ENCODE measurements around the gene OR6B2. TPM values are rescaled to one million over a fixed set of nuclear protein-coding genes. Genes with fewer than 3 reads are reported as not detected.

OR6B2 gene
- total RNA-seq, 1 donor from 2014 or later, result not detected

DNA sequence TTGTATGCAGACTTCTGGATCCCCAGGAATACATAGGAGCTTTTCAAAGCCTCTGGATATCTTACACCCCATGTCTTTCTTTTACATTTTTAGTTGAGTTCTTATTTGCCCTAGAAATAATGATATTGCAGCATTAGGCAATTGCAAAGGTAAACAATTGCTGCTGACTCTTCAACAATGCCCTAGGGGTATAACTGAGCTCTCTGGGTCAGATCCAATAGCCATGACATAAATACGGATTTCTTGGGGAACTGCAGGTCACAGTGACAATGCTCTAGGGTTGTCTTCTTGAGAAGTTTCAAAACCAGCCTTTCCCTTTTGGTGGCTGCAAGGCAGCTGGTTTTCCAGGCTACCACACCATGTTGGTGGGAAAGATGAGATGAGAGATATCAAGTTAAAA lies 39.6 kb upstream of the OR6B2 start:
- no peaks in the 10 kb centered on the region for H3K36me3 Mint-ChIP-seq
- no peak overlapping the region for H3K4me3 Mint-ChIP-seq
- no peak for DNase-seq (ENCODE audit: extremely low spot score, unreplicated experiment)
- no peak for TF ChIP-seq CTCF (conservative IDR thresholded peaks at IDR 0.05)
- H3K4me1 Mint-ChIP-seq (ENCODE audit: unreplicated experiment), result no peaks in the 10 kb centered on the region
- no peaks in the 10 kb centered on the region for H3K9me3 Mint-ChIP-seq
- H3K27ac Mint-ChIP-seq, result no peak overlapping the region
- peaks cover 35% of the 10 kb centered on the region for H3K27me3 Mint-ChIP-seq

- H3K9me3 Mint-ChIP-seq, result no peaks in the 10 kb centered on the region
- no peak for DNase-seq (ENCODE audit: extremely low spot score, unreplicated experiment)
- no peak overlapping the region for H3K4me3 Mint-ChIP-seq
- H3K4me1 Mint-ChIP-seq (ENCODE audit: unreplicated experiment), result no peaks in the 10 kb centered on the region
- TF ChIP-seq CTCF (conservative IDR thresholded peaks at IDR 0.05), result no peak
- H3K27me3 Mint-ChIP-seq, result peaks cover 50% of the 10 kb centered on the region
- H3K27ac Mint-ChIP-seq, result no peak overlapping the region
- H3K36me3 Mint-ChIP-seq, result no peaks in the 10 kb centered on the region
Observed at GRCh38 chr2:240068193-240068592, 38.0 kb upstream of the OR6B2 start.

GRCh38 chr2:240066489-240066888 lies 36.3 kb upstream of the OR6B2 start:
- no peak overlapping the region for H3K4me3 Mint-ChIP-seq
- no peak overlapping the region for H3K27ac Mint-ChIP-seq
- no peaks in the 10 kb centered on the region for H3K4me1 Mint-ChIP-seq (ENCODE audit: unreplicated experiment)
- no peak for DNase-seq (ENCODE audit: extremely low spot score, unreplicated experiment)
- no peak for TF ChIP-seq CTCF (conservative IDR thresholded peaks at IDR 0.05)
- H3K9me3 Mint-ChIP-seq, result no peaks in the 10 kb centered on the region
- H3K27me3 Mint-ChIP-seq, result peaks cover 67% of the 10 kb centered on the region
- H3K36me3 Mint-ChIP-seq, result no peaks in the 10 kb centered on the region

DNA sequence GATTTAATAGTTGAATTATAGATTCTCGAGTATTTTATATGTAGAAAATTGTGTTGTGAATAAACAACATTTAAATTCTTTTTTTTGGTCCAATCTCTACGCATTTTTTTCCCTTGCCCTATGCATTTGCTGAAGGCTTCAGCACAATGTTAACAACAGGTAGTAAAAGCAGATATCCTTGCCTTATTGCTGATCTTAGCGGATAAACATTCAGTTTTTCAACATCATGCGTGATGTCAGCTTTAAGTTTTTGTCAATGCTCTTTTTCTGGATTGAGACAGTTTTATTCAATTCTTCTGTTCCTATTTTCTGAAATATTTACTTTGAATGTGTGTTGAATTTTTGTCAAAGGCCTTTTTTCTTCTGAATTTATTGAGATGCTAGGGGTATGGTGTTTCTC lies 34.7 kb upstream of the OR6B2 start:
- H3K27ac Mint-ChIP-seq, result no peak overlapping the region
- H3K4me1 Mint-ChIP-seq (ENCODE audit: unreplicated experiment), result no peaks in the 10 kb centered on the region
- peaks cover 80% of the 10 kb centered on the region for H3K27me3 Mint-ChIP-seq
- H3K9me3 Mint-ChIP-seq, result no peaks in the 10 kb centered on the region
- no peak for TF ChIP-seq CTCF (conservative IDR thresholded peaks at IDR 0.05)
- no peaks in the 10 kb centered on the region for H3K36me3 Mint-ChIP-seq
- no peak overlapping the region for H3K4me3 Mint-ChIP-seq
- DNase-seq (ENCODE audit: extremely low spot score, unreplicated experiment), result no peak

GRCh38 chr2:240060977-240061591 lies 30.9 kb upstream of the OR6B2 start:
- Mint-ChIP-seq H3K4me1 (ENCODE audit: unreplicated experiment) (no peaks in the 10 kb centered on the region), H3K9me3 (no peaks in the 10 kb centered on the region), H3K36me3 (no peaks in the 10 kb centered on the region), H3K27me3 (peaks cover 89% of the 10 kb centered on the region), H3K27ac (no peak overlapping the region), H3K4me3 (no peak overlapping the region)
- peak; percentile 84 for TF ChIP-seq CTCF (conservative IDR thresholded peaks at IDR 0.05)
- no peak for DNase-seq (ENCODE audit: extremely low spot score, unreplicated experiment)

DNA sequence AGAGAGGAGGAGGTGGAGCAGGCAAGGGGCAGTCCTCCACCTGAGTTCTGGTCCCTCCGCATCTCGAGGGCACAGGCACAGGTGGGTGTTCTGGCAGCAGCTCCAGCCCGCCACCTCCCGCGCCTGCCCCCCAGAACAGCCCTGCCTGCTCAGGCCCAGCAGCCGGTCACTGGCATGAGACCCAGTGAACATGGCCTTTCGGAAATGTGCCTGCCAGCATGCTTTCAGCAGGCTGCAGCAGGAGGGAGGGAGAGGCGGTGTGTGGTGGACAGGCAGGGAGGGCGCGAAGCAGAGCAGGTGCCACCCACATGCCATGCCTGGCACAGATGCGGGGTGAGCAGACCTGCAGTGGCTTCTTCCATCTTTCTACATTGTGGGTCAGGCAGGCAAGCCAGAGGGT lies 26.4 kb upstream of the OR6B2 start:
- no peak for DNase-seq (ENCODE audit: extremely low spot score, unreplicated experiment)
- Mint-ChIP-seq H3K27me3 (peaks cover 93% of the 10 kb centered on the region), H3K9me3 (no peaks in the 10 kb centered on the region), H3K4me3 (no peak overlapping the region), H3K27ac (no peak overlapping the region), H3K36me3 (no peaks in the 10 kb centered on the region), H3K4me1 (ENCODE audit: unreplicated experiment) (peaks cover 5% of the 10 kb centered on the region)
- no peak for TF ChIP-seq CTCF (conservative IDR thresholded peaks at IDR 0.05)

Measured in type B pancreatic cell (in vitro differentiated cells).